HepG2 (cell line): ENCODE data around the gene NSMCE1. TPM values are rescaled to one million over a fixed set of nuclear protein-coding genes. Genes with fewer than 3 reads are reported as not detected.

Experiments used
- NBN ChIP-seq: fragments of 450-650 bp; conservative IDR thresholded peaks from 2 replicates; pipeline ENCODE4 v1.6.1; 2017
- ZBTB3 ChIP-seq: sonication (generic); formaldehyde crosslinking; IDR thresholded peaks from 2 replicates; pipeline ENCODE4 v1.4.0; 2020; ENCODE audit warnings: low read depth, mild to moderate bottlenecking, moderate library complexity, missing genetic modification reagents, borderline replicate concordance
- ZFX ChIP-seq: sonication (generic); formaldehyde crosslinking; IDR thresholded peaks from 2 replicates; pipeline ENCODE4 v1.4.0; 2020; ENCODE audit warnings: mild to moderate bottlenecking, low read depth, missing genetic modification reagents, moderate library complexity
- ZNF790 ChIP-seq: sonication (generic); formaldehyde crosslinking; IDR thresholded peaks from 2 replicates; pipeline ENCODE4 v1.8.0; 2022; ENCODE audit warnings: missing genetic modification reagents, mild to moderate bottlenecking, borderline replicate concordance
- ZNF883 ChIP-seq: sonication (generic); formaldehyde crosslinking; IDR thresholded peaks from 2 replicates; pipeline ENCODE4 v1.5.1; 2020; ENCODE audit warnings: mild to moderate bottlenecking, missing genetic modification reagents; ENCODE audit errors: not compliant biosample characterization
- polyA plus RNA-seq, 8 experiments: library from polyadenylated mRNA; depleted of rRNA in 3 of 8; stranded (reverse) in 7 of 8; unstranded in 1 of 8; fragments of >200 nt; fragmentation: Illumina TruSeq in 4 of 8; extraction: Trizol in 4 of 8; gene quantifications; 2 replicates each; pipeline versions ENCODE4 v1.2.1 to v1.2.3, GENCODE V29; 2011 to 2016; ENCODE audit warnings: low read depth in 4 of 8, missing spikeins in 1 of 8, mixed read lengths in 1 of 8; ENCODE audit not compliant: insufficient read depth in 1 of 8
- total RNA-seq, 5 experiments: library from RNA; depleted of rRNA; stranded (reverse); fragments of >200 nt; fragmentation: Illumina TruSeq; extraction: Trizol; gene quantifications; 2 replicates each; pipeline ENCODE4 v1.2.3, GENCODE V29; 2016; ENCODE audit warnings: low read depth in 1 of 5
- TF ChIP-seq, protein P1 (sequence below), 2 experiments: sonication (generic) in 1 of 2; formaldehyde crosslinking in 1 of 2; IDR thresholded peaks; 2 replicates each; pipeline versions ENCODE4 v1.6.1 to v1.9.0; 2014 to 2022; ENCODE audit warnings: antibody characterized with exemption in 1 of 2, borderline replicate concordance in 1 of 2, inconsistent platforms in 1 of 2, low read depth in 1 of 2, missing genetic modification reagents in 1 of 2
- TF ChIP-seq, protein P2 (sequence below): sonication (generic); formaldehyde crosslinking; IDR thresholded peaks from 2 replicates; pipeline ENCODE4 v1.9.0; 2021; ENCODE audit warnings: missing genetic modification reagents, mild to moderate bottlenecking, borderline replicate concordance
- TF ChIP-seq, protein P3 (sequence below): sonication (generic); formaldehyde crosslinking; IDR thresholded peaks from 2 replicates; pipeline ENCODE4 v1.5.1; 2020; ENCODE audit warnings: missing genetic modification reagents, mild to moderate bottlenecking, borderline replicate concordance

NSMCE1 gene
- total and polyA plus RNA-seq, 2 of the 13 experiments (the other 11 are each of a cell fraction or from before 2014, with no cell fraction given) = 42.7 to 52.9 TPM

DNA sequence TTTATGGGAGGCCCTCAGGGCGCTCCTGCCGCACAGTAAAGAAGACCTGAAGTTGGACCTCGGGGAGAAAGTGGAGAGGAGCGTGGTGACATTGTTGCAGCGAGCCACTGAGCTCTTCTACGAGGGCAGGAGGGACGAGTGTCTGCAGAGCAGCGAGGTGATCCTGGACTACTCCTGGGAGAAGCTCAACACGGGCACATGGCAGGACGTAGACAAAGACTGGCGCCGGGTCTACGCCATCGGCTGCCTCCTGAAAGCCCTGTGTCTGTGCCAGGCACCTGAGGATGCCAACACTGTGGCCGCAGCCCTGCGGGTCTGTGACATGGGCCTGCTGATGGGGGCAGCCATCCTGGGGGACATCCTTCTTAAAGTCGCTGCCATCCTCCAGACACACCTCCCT is 58.4 kb downstream of the NSMCE1 start (continued):
- no peak for TF ChIP-seq ZNF790 (CRISPR knock-in tag)
- no peak for TF ChIP-seq NBN
- TF ChIP-seq ZNF883 (CRISPR knock-in tag) = no peak
- TF ChIP-seq, protein P1, sequence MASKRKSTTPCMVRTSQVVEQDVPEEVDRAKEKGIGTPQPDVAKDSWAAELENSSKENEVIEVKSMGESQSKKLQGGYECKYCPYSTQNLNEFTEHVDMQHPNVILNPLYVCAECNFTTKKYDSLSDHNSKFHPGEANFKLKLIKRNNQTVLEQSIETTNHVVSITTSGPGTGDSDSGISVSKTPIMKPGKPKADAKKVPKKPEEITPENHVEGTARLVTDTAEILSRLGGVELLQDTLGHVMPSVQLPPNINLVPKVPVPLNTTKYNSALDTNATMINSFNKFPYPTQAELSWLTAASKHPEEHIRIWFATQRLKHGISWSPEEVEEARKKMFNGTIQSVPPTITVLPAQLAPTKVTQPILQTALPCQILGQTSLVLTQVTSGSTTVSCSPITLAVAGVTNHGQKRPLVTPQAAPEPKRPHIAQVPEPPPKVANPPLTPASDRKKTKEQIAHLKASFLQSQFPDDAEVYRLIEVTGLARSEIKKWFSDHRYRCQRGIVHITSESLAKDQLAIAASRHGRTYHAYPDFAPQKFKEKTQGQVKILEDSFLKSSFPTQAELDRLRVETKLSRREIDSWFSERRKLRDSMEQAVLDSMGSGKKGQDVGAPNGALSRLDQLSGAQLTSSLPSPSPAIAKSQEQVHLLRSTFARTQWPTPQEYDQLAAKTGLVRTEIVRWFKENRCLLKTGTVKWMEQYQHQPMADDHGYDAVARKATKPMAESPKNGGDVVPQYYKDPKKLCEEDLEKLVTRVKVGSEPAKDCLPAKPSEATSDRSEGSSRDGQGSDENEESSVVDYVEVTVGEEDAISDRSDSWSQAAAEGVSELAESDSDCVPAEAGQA (IDR thresholded peaks at IDR 0.05; ENCODE audit: low read depth) = no peak
- TF ChIP-seq, protein P1 (CRISPR knock-in tag; IDR thresholded peaks at IDR 0.05; ENCODE audit: borderline replicate concordance) = no peak
- TF ChIP-seq, protein P2, sequence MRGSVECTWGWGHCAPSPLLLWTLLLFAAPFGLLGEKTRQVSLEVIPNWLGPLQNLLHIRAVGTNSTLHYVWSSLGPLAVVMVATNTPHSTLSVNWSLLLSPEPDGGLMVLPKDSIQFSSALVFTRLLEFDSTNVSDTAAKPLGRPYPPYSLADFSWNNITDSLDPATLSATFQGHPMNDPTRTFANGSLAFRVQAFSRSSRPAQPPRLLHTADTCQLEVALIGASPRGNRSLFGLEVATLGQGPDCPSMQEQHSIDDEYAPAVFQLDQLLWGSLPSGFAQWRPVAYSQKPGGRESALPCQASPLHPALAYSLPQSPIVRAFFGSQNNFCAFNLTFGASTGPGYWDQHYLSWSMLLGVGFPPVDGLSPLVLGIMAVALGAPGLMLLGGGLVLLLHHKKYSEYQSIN (CRISPR knock-in tag) = no peak
- TF ChIP-seq ZBTB3 = no peak
- TF ChIP-seq, protein P3, sequence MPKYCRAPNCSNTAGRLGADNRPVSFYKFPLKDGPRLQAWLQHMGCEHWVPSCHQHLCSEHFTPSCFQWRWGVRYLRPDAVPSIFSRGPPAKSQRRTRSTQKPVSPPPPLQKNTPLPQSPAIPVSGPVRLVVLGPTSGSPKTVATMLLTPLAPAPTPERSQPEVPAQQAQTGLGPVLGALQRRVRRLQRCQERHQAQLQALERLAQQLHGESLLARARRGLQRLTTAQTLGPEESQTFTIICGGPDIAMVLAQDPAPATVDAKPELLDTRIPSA (CRISPR knock-in tag) = no peak
- TF ChIP-seq ZFX (CRISPR knock-in tag) = no peak
- TF ChIP-seq, all 625 proteins: peak for 0
